Activated T-cell treated with anti-CD3 and anti-CD28 coated beads, Interleukin-2, amount 50 U/mL, for 24 hours (primary cell): ENCODE measurements around the gene DDX19B.

Experiments
- DNase-seq: peaks from one replicate; pipeline ENCODE4 v3.0.0-alpha.2; 2020
- H3K27ac Mint-ChIP-seq: 2 replicates; pipeline ENCODE4 v1.8.0; 2020; ENCODE audit warnings: mild to moderate bottlenecking, mixed read lengths
- H3K27me3 Mint-ChIP-seq: 2 replicates; pipeline ENCODE4 v1.8.0; 2020; ENCODE audit warnings: mixed read lengths
- H3K36me3 Mint-ChIP-seq: 2 replicates; pipeline ENCODE4 v1.8.0; 2020; ENCODE audit warnings: low read depth, mixed read lengths
- H3K4me1 Mint-ChIP-seq: 2 replicates; pipeline ENCODE4 v1.8.0; 2020; ENCODE audit warnings: low read depth, mixed read lengths
- H3K4me3 Mint-ChIP-seq: 2 replicates; pipeline ENCODE4 v1.8.0; 2020; ENCODE audit warnings: mild to moderate bottlenecking, moderate library complexity, mixed read lengths
- H3K9me3 Mint-ChIP-seq: 2 replicates; pipeline ENCODE4 v1.8.0; 2020; ENCODE audit warnings: mixed read lengths

DDX19B gene

GRCh38 chr16:70383421-70383960, 84.5 kb downstream of the DDX19B start:
- H3K9me3 Mint-ChIP-seq: no peaks in the 10 kb centered on the region

More at GRCh38 chr16:70383421-70383960, 84.5 kb downstream of the DDX19B start:
- no peaks in the 10 kb centered on the region for H3K27me3 Mint-ChIP-seq
- DNase-seq: no peak
- peaks cover 16% of the 10 kb centered on the region for H3K4me1 Mint-ChIP-seq
- H3K36me3 Mint-ChIP-seq: peaks cover 46% of the 10 kb centered on the region
- peak overlapping the region; percentile 27 for H3K27ac Mint-ChIP-seq
- H3K4me3 Mint-ChIP-seq: no peak overlapping the region
